Stimulated activated CD8-positive, alpha-beta memory T cell treated with anti-CD3 and anti-CD28 coated beads, Interleukin-4, amount 100 ng/mL, for 1 hour (primary cell): ENCODE data around the gene NSL1.
"Not testable (repeated sequence)": the region's sequence is repeated elsewhere in the genome, so short reads cannot be mapped to it uniquely, and the experiment has no call there.

ENCODE experiments used
- DNase-seq, 2 donors: peaks; one replicate each; pipeline ENCODE4 v3.0.0-alpha.2; 2020; ENCODE audit warnings: low read depth in 2 of 2, low spot score in 1 of 2

The NSL1 gene

GRCh38 chr1:212783976-212784375 is 7.6 kb downstream of the NSL1 start:
- DNase-seq: no peak

GRCh38 chr1:212782422-212783154 is 9.0 kb downstream of the NSL1 start:
- DNase-seq: no peak

DNA sequence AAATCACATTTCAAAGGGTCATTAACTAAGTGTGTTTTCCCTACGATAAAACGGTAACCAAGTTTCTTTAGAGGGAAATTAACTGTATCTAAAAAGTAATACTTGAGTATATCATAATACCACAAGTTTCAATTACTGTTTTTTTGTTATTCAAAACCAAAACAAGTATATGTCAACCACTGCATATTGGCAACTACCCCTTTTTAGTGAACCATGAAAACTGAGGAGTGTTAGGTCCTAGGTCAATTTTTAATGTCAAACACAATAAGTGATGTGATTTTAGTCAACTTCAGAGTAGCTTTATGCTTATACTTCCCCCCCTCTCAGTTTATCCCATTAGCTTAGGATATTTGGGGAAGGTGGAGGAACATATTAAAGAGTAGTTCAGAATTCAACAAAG is 10.4 kb downstream of the NSL1 start:
- DNase-seq: no peak

- no peak for DNase-seq
These were observed 10.8 kb downstream of the NSL1 start for GRCh38 chr1:212780759-212781158.

- not testable (repeated sequence) for DNase-seq
These were observed 12.5 kb downstream of the NSL1 start for GRCh38 chr1:212779086-212779485.

- DNase-seq: no peak
These were observed 14.4 kb downstream of the NSL1 start for GRCh38 chr1:212777151-212777550.

- no peak for DNase-seq
These were observed 16.3 kb downstream of the NSL1 start for GRCh38 chr1:212775241-212775640.

GRCh38 chr1:212774584-212774983 is 17.0 kb downstream of the NSL1 start:
- no peak for DNase-seq

DNA sequence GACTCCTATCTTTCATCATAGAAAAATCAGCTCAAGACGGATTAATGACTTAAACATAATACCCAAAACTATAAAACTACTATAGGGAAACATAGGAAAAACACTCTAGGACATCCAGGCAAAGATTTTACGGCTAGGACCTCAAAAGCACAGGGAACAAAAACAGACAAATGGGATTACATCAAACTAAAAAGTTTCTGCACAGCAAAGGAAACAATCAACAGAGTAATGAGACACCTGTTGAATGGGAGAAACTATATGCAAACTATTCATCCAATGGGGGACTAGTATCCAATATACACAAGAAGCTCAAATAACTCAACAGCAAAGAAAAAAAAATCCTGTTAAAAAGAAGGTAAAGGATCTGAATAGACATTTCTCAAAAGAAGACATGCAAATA is 18.6 kb downstream of the NSL1 start:
- DNase-seq: no peak

GRCh38 chr1:212771341-212771740 is 20.2 kb downstream of the NSL1 start:
- DNase-seq: no peak

GRCh38 chr1:212769459-212770167 is 22.0 kb downstream of the NSL1 start:
- DNase-seq: no peak

GRCh38 chr1:212766825-212767224 is 24.8 kb downstream of the NSL1 start:
- not testable (repeated sequence) for DNase-seq

GRCh38 chr1:212764718-212765281 is 26.8 kb downstream of the NSL1 start:
- DNase-seq: not testable (repeated sequence)

GRCh38 chr1:212762839-212763238 is 28.7 kb downstream of the NSL1 start:
- DNase-seq: no peak

GRCh38 chr1:212762234-212762633 is 29.3 kb downstream of the NSL1 start:
- no peak for DNase-seq

DNA sequence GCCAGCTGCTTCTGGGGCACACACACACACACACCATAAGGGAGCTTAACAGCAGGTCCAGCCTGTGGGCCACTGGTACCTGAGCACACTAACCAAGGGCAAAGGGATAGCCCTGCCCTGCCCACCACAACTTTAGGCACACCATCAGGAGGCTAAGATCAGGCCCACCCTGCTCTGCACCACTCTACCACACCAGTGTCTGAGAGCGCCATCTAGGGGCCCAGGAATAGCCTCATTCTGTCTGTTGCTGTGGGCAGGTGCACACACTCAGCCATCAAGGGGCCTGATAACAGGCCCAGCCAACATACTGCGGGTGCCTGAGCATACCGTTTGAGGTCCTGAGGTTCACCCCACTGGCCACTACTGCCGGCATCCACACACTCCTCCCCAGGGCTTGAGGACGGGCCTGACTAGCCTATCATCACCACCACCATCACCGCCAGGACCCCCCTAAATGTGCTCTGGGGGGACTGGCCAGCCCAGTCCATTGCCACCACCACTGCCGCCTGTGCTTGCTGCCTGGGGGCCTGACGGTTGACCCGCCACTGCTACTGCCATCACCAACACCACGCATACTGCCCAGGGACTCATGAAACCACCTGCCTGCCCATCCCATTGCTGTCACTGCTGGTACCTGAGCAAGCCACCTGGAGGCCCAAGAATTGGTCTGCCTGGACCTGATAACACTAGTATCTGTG is 31.3 kb downstream of the NSL1 start:
- DNase-seq: no peak

DNA sequence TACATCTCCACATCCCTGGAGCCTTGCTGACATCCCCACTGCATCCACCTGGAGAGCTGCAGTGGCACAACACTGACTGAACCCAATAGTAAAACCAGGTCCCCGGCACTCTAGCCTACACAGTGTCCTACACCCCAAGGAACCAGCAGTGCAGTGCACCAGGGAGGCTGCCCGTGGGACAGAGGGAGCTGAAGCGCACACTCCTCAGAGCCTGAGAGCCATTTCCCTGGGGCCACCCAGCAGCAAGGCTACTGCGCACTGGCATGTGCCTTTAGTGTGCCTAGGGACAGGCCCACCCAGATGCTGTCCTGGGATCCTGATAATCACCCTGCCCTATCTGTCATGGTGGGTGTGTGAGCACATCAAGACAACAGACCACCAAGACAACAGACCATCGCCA is 31.9 kb downstream of the NSL1 start:
- DNase-seq: no peak

- no peak for DNase-seq
These were observed 36.9 kb downstream of the NSL1 start for GRCh38 chr1:212754680-212755079.

DNA sequence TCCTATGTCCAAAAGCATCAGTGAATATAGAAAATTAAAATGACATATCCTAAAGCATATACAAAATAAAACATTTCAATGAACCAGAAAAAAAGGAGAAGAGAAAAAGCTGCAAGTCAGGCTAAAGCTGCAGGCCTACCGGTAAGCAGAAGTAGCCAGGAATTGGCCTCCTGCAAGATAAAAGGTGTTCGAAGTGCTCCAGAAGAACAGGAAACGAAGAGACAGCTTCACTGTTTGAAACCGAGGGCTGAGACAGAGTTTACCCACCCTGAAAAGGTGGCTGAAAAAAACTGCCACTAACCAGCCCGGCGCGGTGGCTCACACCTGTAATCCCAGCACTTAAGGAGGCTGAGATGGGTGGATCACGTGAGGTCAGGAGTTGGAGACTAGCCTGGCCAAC is 37.4 kb downstream of the NSL1 start:
- DNase-seq: no peak

DNA sequence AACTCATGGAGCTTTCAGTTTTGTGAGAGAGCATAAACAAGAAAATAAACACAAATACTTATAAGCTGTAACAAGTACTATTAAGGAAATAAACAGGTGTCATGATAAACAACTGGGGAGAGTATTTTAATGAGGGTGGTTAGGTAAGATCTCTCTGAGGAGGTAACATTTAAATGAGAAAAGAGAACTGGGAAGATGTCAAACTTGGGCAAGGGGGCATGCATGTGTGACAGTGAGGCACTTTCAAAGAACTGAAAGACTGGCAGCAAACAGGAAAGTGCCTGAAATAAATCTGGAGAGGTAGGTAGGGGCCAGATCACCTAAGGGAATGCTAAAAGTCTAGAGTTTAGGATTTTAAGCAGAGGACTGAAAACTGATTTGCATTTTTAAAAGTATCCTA is 37.8 kb downstream of the NSL1 start:
- DNase-seq: no peak

DNA sequence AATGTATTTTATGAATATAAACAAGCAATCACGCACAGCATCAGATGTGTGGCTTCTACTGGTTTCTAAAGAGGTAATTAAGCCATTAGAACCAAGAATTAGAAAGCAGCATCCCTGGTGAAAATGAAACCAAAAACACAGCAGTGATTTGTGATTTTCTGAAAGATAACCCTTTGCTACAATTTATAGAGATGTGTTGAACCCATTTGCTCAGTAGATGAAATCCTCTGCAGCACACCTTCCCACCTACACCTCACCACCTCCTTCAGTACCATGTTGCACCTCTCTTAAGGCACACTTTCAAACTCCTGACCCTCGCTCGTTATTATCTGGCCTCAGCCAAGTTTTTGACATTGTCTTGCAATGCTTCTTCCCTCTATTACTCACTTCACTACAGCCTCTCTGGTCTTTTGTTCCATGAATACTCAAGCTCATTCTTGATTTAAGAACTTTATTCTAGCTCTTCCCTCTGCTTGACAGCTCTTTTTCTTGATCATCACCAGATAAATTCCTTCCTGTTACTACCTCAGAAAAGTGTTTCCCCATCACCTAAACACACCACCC is 38.6 kb downstream of the NSL1 start:
- DNase-seq: no peak
